Stimulated activated naive CD8-positive, alpha-beta T cell treated with anti-CD3 and anti-CD28 coated beads, Interleukin-15, Interleukin-2, amounts not matched to agents 100 ng/mL and 50 ng/mL, for 24 hours (primary cell): ENCODE results near the gene LRRC63.

Experiments used
- H3K27ac Mint-ChIP-seq: one replicate; pipeline ENCODE4 v1.8.0; 2021; ENCODE audit warnings: mild to moderate bottlenecking, mixed read lengths
- H3K27me3 Mint-ChIP-seq: one replicate; pipeline ENCODE4 v1.8.0; 2021; ENCODE audit warnings: mixed read lengths
- H3K36me3 Mint-ChIP-seq: one replicate; pipeline ENCODE4 v1.8.0; 2021; ENCODE audit warnings: low read depth, mixed read lengths
- H3K4me1 Mint-ChIP-seq: one replicate; pipeline ENCODE4 v1.8.0; 2021; ENCODE audit warnings: low read depth, mixed read lengths
- H3K4me3 Mint-ChIP-seq: one replicate; pipeline ENCODE4 v1.8.0; 2021; ENCODE audit warnings: mild to moderate bottlenecking, mixed read lengths
- H3K9me3 Mint-ChIP-seq: one replicate; pipeline ENCODE4 v1.8.0; 2021; ENCODE audit warnings: mixed read lengths

LRRC63 gene

DNA sequence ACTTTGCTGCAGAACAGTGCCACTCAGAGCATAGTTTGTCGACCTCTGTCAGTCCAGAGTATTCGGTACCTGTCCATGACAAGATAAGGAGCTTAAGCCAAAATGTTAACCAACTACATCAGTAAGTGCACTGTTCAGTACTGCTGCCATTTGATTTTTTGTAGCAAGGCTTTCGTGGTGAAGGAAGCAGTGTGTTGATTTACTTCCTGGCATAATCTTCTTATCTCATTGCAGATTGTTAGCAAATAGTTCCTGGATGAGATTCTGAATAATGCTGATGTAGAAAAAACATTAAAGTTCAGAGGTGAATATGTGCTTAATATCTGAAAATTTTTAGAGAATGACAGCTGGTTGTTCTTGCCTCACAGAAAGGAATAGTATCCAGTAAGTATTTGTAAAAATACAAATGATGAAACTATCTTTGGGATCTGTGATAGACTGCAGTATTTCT is 85.7 kb downstream of the LRRC63 start:
- H3K4me3 Mint-ChIP-seq, result no peak overlapping the region
- H3K4me1 Mint-ChIP-seq, result peaks cover 46% of the 10 kb centered on the region
- H3K27ac Mint-ChIP-seq, result peak overlapping the region; percentile 10
- peaks cover 7% of the 10 kb centered on the region for H3K36me3 Mint-ChIP-seq
- H3K27me3 Mint-ChIP-seq, result no peaks in the 10 kb centered on the region
- peaks cover 7% of the 10 kb centered on the region for H3K9me3 Mint-ChIP-seq

DNA sequence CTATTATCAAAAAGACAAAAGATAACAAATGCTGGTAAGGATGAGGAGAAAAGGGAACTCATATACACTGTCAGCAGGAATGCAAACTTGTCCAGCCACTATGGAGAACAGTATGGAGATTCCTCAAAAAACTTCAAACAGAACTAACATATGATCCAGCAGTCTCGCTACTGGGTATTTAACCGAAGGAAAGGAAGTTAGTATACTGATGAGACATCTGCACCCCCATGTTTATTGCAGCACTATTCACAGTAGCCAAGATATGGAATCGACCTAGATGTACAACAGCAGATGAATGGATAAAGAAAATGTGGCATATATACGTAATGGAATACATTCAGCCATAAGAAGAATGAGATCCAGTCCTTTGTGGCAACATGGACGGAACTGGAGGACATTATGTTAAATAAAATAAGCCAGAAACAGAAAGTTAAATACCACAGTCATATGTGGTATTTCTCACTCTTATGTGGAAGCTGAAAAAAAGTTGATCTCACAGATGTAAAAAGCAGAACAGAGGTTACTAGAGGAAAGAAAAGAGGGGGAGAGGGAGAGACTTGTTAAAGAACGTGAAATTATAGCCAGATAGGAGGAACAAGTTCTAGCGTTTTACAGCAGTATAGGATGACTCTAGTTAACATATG is 92.1 kb downstream of the LRRC63 start:
- peak overlapping the region; percentile 84 for H3K4me3 Mint-ChIP-seq
- H3K27me3 Mint-ChIP-seq, result no peaks in the 10 kb centered on the region
- H3K27ac Mint-ChIP-seq, result peak overlapping the region; percentile 95
- H3K36me3 Mint-ChIP-seq, result peaks cover 7% of the 10 kb centered on the region
- peaks cover 9% of the 10 kb centered on the region for H3K9me3 Mint-ChIP-seq
- peaks cover 19% of the 10 kb centered on the region for H3K4me1 Mint-ChIP-seq

DNA sequence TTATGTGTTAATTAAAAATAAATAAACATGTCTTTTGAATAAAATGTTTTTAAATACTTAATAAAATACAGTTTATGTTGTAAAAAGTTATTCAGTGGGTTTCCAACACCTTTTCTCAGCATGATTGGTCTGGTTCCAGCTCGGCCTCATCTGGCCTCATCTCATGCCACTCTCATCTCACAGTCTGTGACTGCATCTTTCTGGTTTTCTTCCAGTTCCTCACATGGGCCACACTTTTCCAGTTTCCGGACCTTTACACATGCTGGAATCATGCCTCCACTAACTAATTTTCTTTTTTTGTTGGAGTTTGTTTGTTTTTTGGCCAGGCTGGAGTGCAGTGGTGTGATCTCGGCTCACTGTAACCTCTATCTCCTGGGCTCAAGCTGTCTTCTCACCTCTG is 92.8 kb downstream of the LRRC63 start:
- Mint-ChIP-seq H3K9me3 (peaks cover 9% of the 10 kb centered on the region), H3K36me3 (peaks cover 6% of the 10 kb centered on the region), H3K4me1 (peaks cover 19% of the 10 kb centered on the region), H3K27ac (no peak overlapping the region), H3K27me3 (no peaks in the 10 kb centered on the region), H3K4me3 (peak overlapping the region; percentile 21)

DNA sequence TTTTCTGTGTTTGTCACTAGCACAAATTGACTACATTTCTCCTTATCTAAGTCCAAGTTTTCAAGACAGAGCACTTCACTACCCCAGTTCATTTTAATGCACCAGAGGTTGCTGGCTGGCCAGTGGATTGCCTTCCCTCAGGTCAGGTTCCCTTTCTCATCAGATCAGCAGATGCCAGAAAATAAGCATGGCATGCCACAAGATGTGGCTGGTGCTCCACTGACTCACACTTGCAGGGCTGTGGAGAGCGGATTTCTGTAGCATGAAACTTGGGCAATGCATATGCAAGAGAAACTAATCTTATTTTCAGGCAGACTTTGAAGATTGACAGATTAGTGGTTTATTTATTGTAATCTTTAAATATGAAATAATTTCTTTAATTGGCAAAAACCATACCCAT is 95.8 kb downstream of the LRRC63 start:
- Mint-ChIP-seq H3K36me3 (peaks cover 8% of the 10 kb centered on the region), H3K27ac (no peak overlapping the region), H3K9me3 (no peaks in the 10 kb centered on the region), H3K4me3 (no peak overlapping the region), H3K4me1 (peaks cover 19% of the 10 kb centered on the region), H3K27me3 (no peaks in the 10 kb centered on the region)

DNA sequence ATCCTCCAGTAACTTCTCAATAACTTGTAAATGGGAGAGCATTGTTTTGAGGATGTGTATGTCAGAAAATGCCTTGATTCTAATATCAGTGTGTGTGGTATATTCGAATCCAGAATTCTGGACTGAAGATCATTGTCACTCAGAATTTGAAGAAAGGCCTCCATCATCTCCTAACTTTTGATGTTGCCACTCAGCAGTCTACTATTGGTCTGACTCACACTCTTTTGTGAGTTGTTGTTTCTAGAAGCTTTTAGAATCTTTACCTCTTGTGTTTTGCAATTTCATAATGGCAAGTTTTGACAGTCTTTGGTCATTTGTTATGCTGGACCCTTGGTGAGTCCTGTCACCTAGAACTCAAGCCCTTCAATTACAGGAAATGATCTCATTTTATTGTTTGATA is 98.3 kb downstream of the LRRC63 start:
- no peak overlapping the region for H3K27ac Mint-ChIP-seq
- peaks cover 24% of the 10 kb centered on the region for H3K36me3 Mint-ChIP-seq
- peaks cover 20% of the 10 kb centered on the region for H3K4me1 Mint-ChIP-seq
- peaks cover 9% of the 10 kb centered on the region for H3K9me3 Mint-ChIP-seq
- H3K27me3 Mint-ChIP-seq, result no peaks in the 10 kb centered on the region
- no peak overlapping the region for H3K4me3 Mint-ChIP-seq

DNA sequence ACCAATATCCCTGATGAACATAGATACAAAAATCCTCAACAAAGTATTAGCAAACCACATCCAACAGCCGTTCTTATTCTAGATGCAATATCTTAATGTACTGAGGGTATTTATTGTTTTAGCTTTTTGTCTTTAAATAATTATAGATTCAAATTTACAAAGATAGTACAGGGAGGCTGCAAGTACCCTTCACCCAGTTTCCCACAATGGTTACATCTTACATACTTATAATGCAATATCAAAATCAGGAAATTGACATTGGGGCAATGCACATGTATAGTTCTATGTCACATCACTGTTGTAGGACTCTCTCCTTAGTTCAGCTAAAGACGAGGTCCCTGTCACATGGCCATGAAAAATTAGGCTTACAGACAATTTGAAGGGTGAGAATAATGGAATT is 99.5 kb downstream of the LRRC63 start:
- peaks cover 9% of the 10 kb centered on the region for H3K9me3 Mint-ChIP-seq
- H3K4me1 Mint-ChIP-seq, result peaks cover 24% of the 10 kb centered on the region
- H3K4me3 Mint-ChIP-seq, result no peak overlapping the region
- H3K27ac Mint-ChIP-seq, result no peak overlapping the region
- no peaks in the 10 kb centered on the region for H3K27me3 Mint-ChIP-seq
- H3K36me3 Mint-ChIP-seq, result peaks cover 29% of the 10 kb centered on the region

DNA sequence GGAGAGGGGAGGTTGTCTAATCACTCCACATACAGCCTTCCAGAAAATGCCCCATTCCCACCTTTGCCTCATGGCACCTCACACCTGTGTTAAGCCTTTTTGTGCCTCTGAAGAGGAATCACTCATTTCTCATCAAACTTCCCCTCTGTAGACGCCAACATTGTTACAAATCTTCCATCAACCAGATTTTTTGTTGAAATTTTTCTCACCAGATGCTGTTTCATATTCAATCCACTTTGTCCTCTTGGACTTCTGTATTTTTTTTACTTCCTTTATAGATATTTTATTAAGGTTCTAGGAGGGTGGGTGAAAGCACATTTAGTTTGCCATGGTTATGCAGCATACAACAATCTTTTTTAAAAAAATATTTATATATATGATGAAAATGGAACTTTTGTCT is 101.3 kb downstream of the LRRC63 start:
- peaks cover 9% of the 10 kb centered on the region for H3K9me3 Mint-ChIP-seq
- H3K36me3 Mint-ChIP-seq, result peaks cover 29% of the 10 kb centered on the region
- peaks cover 20% of the 10 kb centered on the region for H3K4me1 Mint-ChIP-seq
- H3K27ac Mint-ChIP-seq, result no peak overlapping the region
- H3K27me3 Mint-ChIP-seq, result no peaks in the 10 kb centered on the region
- H3K4me3 Mint-ChIP-seq, result no peak overlapping the region

DNA sequence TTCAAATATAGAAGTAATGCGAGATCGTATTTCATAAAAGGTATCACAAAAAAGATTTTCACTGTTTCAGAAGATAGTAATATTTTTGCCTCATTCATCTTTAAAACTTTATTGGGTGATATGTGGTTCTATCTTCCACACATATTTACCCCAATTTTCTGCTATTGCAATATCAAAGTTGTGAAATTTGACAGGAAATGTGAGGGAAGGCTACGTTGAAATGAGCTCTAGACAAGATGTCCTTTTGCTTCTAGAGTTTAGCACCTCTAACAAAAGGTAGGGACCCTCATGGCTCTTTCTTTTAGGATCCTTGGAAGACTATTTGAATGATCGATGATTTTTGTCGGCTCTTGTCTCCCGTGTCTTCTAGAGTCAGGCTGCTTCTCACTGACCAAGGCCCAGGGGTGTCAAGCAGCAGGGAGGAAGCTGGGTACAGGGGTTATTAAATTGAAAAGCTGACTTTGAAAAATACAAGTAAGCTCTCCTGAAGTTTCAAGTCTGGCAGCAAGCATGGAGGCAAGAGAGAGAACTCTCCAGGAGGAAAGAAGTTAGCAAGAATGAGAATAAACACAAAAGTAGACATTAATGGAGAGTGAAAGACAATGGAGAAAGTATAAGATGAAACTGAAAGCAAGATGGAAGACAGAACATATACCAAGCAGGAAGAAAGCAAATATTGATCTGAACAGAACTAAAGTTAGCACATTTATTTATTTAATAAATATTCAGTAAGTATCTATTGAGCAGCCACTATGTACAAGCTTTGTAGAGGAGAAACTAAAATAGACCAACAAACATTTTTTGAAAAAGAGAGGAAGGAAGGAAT is 101.9 kb downstream of the LRRC63 start:
- H3K4me3 Mint-ChIP-seq, result peak overlapping the region; percentile 70
- peaks cover 10% of the 10 kb centered on the region for H3K9me3 Mint-ChIP-seq
- H3K27ac Mint-ChIP-seq, result peak overlapping the region; percentile 91
- H3K27me3 Mint-ChIP-seq, result no peaks in the 10 kb centered on the region
- H3K4me1 Mint-ChIP-seq, result peaks cover 21% of the 10 kb centered on the region
- peaks cover 29% of the 10 kb centered on the region for H3K36me3 Mint-ChIP-seq

DNA sequence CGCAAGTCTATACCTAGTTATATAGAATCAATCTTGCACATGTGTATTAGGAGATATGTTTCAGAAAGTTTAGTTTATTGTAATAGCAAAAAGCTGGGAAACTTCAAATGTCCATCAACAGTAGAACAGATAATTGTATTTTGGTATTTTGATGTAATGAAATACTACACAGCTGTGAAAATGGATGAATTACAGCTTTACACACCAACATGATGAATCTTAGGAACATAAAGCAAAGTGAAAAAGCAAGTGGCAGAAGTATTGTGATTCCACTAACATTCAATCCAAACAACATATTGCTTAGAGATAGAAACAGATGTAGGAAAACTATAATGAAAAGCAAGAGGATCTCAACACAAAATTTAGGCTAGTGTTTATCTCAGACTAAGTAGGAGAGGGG is 102.9 kb downstream of the LRRC63 start:
- Mint-ChIP-seq H3K4me1 (peaks cover 30% of the 10 kb centered on the region), H3K27me3 (no peaks in the 10 kb centered on the region), H3K36me3 (peaks cover 29% of the 10 kb centered on the region), H3K9me3 (peaks cover 13% of the 10 kb centered on the region), H3K27ac (no peak overlapping the region), H3K4me3 (no peak overlapping the region)

DNA sequence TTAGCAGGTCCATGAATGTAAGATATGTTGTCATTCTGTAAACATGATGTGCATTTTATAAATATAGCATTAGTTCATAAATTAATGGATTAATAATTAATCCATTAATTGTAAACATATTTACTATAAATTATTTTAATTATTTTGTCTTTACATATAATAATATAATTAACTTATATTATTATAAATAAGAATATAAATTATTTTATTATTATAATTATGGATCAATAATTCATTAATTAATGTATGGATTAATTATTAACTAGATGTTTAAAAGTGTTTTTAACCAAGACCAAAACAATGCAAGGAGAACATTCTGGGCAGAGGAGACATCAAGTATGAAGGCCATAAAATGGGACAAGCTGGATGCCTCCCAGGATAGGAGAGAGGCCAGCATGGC is 103.3 kb downstream of the LRRC63 start:
- H3K4me1 Mint-ChIP-seq, result peaks cover 33% of the 10 kb centered on the region
- no peak overlapping the region for H3K27ac Mint-ChIP-seq
- peaks cover 13% of the 10 kb centered on the region for H3K9me3 Mint-ChIP-seq
- peaks cover 29% of the 10 kb centered on the region for H3K36me3 Mint-ChIP-seq
- H3K27me3 Mint-ChIP-seq, result no peaks in the 10 kb centered on the region
- no peak overlapping the region for H3K4me3 Mint-ChIP-seq

DNA sequence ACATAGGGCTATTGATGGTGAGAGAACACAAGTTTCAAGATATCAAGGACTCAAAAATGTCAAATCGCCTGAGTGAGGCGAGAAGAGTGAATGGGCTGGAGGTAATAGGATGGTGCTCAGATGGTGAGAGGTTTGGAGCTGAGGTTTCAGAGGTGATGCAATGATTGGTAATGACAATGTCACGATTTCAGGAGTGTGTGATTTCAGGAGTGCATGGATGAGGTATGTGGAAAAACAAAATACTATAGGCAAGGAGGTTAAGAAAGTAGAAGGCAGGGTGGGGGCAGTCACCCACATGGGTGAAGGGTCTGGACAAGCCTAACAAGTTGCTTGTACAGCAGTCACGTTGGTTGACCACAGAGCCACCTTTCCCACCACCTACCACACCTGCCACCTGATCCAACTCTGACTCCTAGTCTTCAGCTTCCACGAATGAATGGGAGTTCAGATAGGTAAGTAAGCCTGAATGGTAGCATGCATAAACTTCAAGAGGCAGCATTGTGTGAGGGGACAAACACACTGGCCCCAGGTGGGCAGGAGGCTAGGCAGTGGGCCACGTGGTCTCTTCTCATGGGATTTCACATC is 103.9 kb downstream of the LRRC63 start:
- no peak overlapping the region for H3K4me3 Mint-ChIP-seq
- H3K27me3 Mint-ChIP-seq, result no peaks in the 10 kb centered on the region
- peaks cover 36% of the 10 kb centered on the region for H3K4me1 Mint-ChIP-seq

DNA sequence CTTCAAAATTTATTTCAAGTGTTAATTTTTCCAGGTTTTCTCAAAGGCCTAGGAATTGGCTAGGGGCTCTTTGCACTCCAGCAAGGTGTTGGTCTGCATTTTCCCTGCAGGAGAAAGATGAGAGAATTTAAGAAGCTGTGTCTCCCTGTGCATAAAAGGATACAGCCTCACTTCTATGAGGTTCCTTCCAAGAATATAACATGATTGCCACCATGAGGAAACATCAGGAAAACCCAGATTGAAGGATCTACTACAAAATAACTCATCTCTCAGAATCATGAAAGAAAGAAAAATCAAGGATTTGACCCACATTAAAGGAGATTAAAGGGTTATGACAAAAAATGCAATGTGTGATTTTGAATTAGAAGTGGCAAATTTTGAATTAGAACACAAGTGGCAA is 105.4 kb downstream of the LRRC63 start:
- H3K4me1 Mint-ChIP-seq, result peaks cover 50% of the 10 kb centered on the region
- no peaks in the 10 kb centered on the region for H3K27me3 Mint-ChIP-seq
- H3K27ac Mint-ChIP-seq, result no peak overlapping the region
- H3K9me3 Mint-ChIP-seq, result peaks cover 13% of the 10 kb centered on the region
- no peak overlapping the region for H3K4me3 Mint-ChIP-seq
- peaks cover 22% of the 10 kb centered on the region for H3K36me3 Mint-ChIP-seq

More for the DNA sequence above, 103.9 kb downstream of the LRRC63 start:
- Mint-ChIP-seq H3K27ac (no peak overlapping the region), H3K9me3 (peaks cover 13% of the 10 kb centered on the region), H3K36me3 (peaks cover 26% of the 10 kb centered on the region)

DNA sequence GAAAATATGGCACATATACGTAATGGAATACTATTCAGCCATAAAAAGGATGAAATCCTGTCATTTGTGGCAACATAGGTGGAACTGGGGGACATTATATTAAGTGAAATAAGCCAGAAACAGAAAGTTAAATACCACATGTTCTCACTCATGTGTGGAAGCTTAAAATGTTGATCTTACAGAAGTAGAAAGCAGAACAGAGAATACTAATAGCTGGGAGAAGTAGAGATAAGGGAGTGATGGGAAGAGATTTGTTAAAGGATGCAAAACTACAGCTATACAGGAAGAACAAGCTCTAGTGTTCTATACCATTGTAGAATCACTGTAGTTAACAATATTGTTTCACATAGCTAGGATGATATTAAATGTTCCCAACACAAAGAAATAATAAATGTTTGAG is 107.3 kb downstream of the LRRC63 start:
- Mint-ChIP-seq H3K4me1 (peaks cover 50% of the 10 kb centered on the region), H3K9me3 (peaks cover 9% of the 10 kb centered on the region), H3K27ac (no peak overlapping the region), H3K36me3 (peaks cover 13% of the 10 kb centered on the region), H3K27me3 (no peaks in the 10 kb centered on the region), H3K4me3 (no peak overlapping the region)

DNA sequence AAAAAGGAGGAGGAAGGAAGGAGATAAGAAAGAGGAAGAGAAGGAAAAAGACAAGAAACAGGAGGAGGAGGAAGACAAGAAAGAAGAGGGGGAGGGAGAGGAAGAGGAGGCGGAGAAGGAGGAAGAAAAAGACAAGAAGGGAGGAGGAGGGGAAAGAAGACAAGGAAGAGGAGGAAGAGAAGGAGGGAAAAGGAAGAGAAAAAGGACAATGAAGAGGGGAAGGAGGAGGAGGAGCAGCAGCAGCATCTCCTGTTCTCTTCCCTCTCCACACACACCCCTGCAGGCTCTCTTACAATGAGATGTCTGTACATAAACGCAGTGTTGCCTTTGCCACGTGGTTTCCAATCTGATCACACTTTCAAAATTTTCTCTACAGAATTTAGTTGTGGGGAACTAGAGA is 108.7 kb downstream of the LRRC63 start:
- Mint-ChIP-seq H3K9me3 (peaks cover 3% of the 10 kb centered on the region), H3K36me3 (peaks cover 2% of the 10 kb centered on the region), H3K27me3 (no peaks in the 10 kb centered on the region), H3K4me3 (peak overlapping the region; percentile 82), H3K4me1 (peaks cover 40% of the 10 kb centered on the region), H3K27ac (peak overlapping the region; percentile 95)

DNA sequence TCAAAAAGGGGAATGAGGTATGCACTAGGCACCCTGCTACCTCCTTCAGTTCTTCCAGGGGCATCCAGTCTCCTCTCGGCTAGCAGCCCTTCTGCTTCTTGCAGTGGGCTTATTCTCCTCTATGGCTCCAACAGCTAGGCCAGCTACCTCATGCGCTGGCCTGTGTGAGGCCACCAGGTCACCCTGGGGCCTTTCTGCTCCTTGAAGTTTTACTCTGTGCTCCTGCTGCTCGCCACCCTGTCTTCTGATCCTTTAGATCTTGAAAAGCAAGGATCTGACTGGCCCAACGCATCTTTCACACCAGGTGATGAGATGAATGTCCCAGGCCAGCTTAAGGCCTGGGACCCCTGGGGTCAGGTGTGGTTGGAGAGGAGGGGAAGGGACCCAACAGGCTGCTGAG is 109.1 kb downstream of the LRRC63 start:
- H3K36me3 Mint-ChIP-seq, result no peaks in the 10 kb centered on the region
- H3K4me3 Mint-ChIP-seq, result peak overlapping the region; percentile 82
- peak overlapping the region; percentile 95 for H3K27ac Mint-ChIP-seq
- H3K9me3 Mint-ChIP-seq, result peaks cover 3% of the 10 kb centered on the region
- H3K4me1 Mint-ChIP-seq, result peaks cover 37% of the 10 kb centered on the region
- H3K27me3 Mint-ChIP-seq, result no peaks in the 10 kb centered on the region
